Chondrocyte (in vitro differentiated cells): ENCODE data around the gene ACYP2. TPM values are rescaled to one million over a fixed set of nuclear protein-coding genes. Genes with fewer than 3 reads are reported as not detected.
A peak's percentile ranks its signal among the peaks of the same experiment; 100 is the strongest.

Source experiments
- DNase-seq: peaks from one replicate; pipeline ENCODE4 v3.0.0; 2021; ENCODE audit warnings: mixed read lengths, low spot score
- H3K27ac Mint-ChIP-seq: one replicate; pipeline ENCODE4 v1.8.0; 2021; ENCODE audit warnings: mild to moderate bottlenecking, moderate library complexity, mixed read lengths; ENCODE audit not compliant: unreplicated experiment
- H3K27me3 Mint-ChIP-seq: 2 replicates; pipeline ENCODE4 v1.8.0; 2021; ENCODE audit warnings: low read depth, mixed read lengths
- H3K36me3 Mint-ChIP-seq: 2 replicates; pipeline ENCODE4 v1.8.0; 2021; ENCODE audit warnings: low read depth, mixed read lengths
- H3K4me1 Mint-ChIP-seq: 2 replicates; pipeline ENCODE4 v1.8.0; 2021; ENCODE audit warnings: low read depth, mild to moderate bottlenecking, mixed read lengths
- H3K4me3 Mint-ChIP-seq: one replicate; pipeline ENCODE4 v1.8.0; 2021; ENCODE audit warnings: mild to moderate bottlenecking, moderate library complexity, mixed read lengths; ENCODE audit not compliant: unreplicated experiment
- H3K9me3 Mint-ChIP-seq: 2 replicates; pipeline ENCODE4 v1.8.0; 2021; ENCODE audit warnings: low read depth, mixed read lengths
- total RNA-seq: library from RNA; stranded (reverse); gene quantifications from 3 replicates; pipeline ENCODE4 v1.2.1, GENCODE V29; 2021
- TF ChIP-seq, protein P1 (sequence below): fragments of 200-600 bp; sonication (generic); IDR thresholded peaks from 2 replicates; pipeline ENCODE4 v1.5.0; 2021; ENCODE audit warnings: antibody characterized with exemption, mild to moderate bottlenecking, moderate library complexity

The ACYP2 gene
- total RNA-seq, 1 donor from 2014 or later, result 6.5 TPM

GRCh38 chr2:54267577-54267976 lies 152.2 kb downstream of the ACYP2 start:
- peaks cover 9% of the 10 kb centered on the region for H3K9me3 Mint-ChIP-seq
- DNase-seq, result no peak
- no peak overlapping the region for H3K4me3 Mint-ChIP-seq
- H3K4me1 Mint-ChIP-seq, result peaks cover 20% of the 10 kb centered on the region
- TF ChIP-seq, protein P1, sequence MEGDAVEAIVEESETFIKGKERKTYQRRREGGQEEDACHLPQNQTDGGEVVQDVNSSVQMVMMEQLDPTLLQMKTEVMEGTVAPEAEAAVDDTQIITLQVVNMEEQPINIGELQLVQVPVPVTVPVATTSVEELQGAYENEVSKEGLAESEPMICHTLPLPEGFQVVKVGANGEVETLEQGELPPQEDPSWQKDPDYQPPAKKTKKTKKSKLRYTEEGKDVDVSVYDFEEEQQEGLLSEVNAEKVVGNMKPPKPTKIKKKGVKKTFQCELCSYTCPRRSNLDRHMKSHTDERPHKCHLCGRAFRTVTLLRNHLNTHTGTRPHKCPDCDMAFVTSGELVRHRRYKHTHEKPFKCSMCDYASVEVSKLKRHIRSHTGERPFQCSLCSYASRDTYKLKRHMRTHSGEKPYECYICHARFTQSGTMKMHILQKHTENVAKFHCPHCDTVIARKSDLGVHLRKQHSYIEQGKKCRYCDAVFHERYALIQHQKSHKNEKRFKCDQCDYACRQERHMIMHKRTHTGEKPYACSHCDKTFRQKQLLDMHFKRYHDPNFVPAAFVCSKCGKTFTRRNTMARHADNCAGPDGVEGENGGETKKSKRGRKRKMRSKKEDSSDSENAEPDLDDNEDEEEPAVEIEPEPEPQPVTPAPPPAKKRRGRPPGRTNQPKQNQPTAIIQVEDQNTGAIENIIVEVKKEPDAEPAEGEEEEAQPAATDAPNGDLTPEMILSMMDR, result no peak
- H3K27ac Mint-ChIP-seq, result no peak overlapping the region
- peaks cover 3% of the 10 kb centered on the region for H3K36me3 Mint-ChIP-seq
- no peaks in the 10 kb centered on the region for H3K27me3 Mint-ChIP-seq

GRCh38 chr2:54271189-54271588 lies 155.8 kb downstream of the ACYP2 start:
- Mint-ChIP-seq H3K9me3 (peaks cover 2% of the 10 kb centered on the region), H3K36me3 (peaks cover 2% of the 10 kb centered on the region), H3K27me3 (no peaks in the 10 kb centered on the region), H3K4me3 (no peak overlapping the region), H3K4me1 (peaks cover 28% of the 10 kb centered on the region), H3K27ac (no peak overlapping the region)
- TF ChIP-seq, protein P1, result no peak
- no peak for DNase-seq

DNA sequence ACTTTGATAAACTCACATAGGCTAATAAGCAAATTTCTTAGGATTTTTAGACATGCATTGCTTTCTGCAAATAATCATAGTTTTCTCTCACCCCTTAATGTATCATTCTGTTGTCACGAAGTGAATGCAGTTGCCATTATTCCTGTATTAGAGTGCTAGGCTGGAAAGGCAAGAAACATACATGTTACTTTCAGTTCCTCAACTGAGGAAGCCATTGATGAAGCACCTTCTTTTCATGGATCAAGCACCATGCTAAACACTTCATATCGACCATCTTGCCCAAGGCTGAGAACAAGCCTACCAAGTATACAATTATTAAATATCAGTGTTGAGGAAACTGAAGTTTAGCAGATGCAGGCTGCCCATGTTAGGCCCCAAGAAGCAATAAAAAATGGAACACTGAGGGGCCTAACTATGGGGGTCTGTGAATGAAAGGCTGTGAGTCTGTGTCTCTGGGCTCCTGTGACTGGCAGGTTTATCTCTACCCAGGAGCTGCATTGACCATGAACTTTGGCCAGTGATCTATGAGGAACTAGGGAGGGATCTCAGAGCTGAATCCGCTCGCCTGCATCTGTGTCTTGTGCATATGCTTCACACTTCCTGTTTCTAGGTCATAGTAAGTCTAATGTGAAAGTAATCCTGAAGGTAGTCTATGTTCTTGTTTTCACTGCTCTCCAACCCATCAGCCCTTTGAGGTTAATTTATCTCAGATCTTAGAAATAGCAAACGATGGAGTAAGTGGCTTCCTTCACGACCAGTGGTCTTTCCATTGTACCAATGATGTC lies 156.6 kb downstream of the ACYP2 start:
- no peak overlapping the region for H3K27ac Mint-ChIP-seq
- H3K4me3 Mint-ChIP-seq, result no peak overlapping the region
- no peaks in the 10 kb centered on the region for H3K27me3 Mint-ChIP-seq
- TF ChIP-seq, protein P1, result no peak
- no peak for DNase-seq
- H3K4me1 Mint-ChIP-seq, result peaks cover 26% of the 10 kb centered on the region
- peaks cover 2% of the 10 kb centered on the region for H3K36me3 Mint-ChIP-seq
- peaks cover 2% of the 10 kb centered on the region for H3K9me3 Mint-ChIP-seq

- Mint-ChIP-seq H3K36me3 (peaks cover 2% of the 10 kb centered on the region), H3K27ac (peak overlapping the region; percentile 87), H3K9me3 (peaks cover 2% of the 10 kb centered on the region), H3K4me3 (no peak overlapping the region), H3K4me1 (peaks cover 13% of the 10 kb centered on the region), H3K27me3 (no peaks in the 10 kb centered on the region)
- DNase-seq, result no peak
- TF ChIP-seq, protein P1, result no peak
Measured at GRCh38 chr2:54274781-54275242, 159.4 kb downstream of the ACYP2 start.

- DNase-seq, result no peak
- H3K36me3 Mint-ChIP-seq, result peaks cover 2% of the 10 kb centered on the region
- H3K4me1 Mint-ChIP-seq, result peaks cover 13% of the 10 kb centered on the region
- H3K4me3 Mint-ChIP-seq, result no peak overlapping the region
- H3K27ac Mint-ChIP-seq, result peak overlapping the region; percentile 87
- H3K9me3 Mint-ChIP-seq, result peaks cover 2% of the 10 kb centered on the region
- TF ChIP-seq, protein P1, result no peak
- H3K27me3 Mint-ChIP-seq, result no peaks in the 10 kb centered on the region
Measured at GRCh38 chr2:54275541-54275940, 160.1 kb downstream of the ACYP2 start.
